MCF 10A (cell line): ENCODE results near the gene ALOXE3. TPM values are rescaled to one million over a fixed set of nuclear protein-coding genes. Genes with fewer than 3 reads are reported as not detected.
A peak's percentile ranks its signal among the peaks of the same experiment; 100 is the strongest.

Source experiments
- BruUV-seq: library from RNA; stranded (reverse); fragments of 400-500 nt; replicated peaks from 2 replicates; lab custom pipeline; 2021; lab: Mats Ljungman, UMichigan
- CTCF ChIA-PET: fragments of 300-600 bp; sonication (Branson Sonifier 250); formaldehyde crosslinking; extraction: SDS; loops from one replicate; lab custom pipeline; 2021; ENCODE audit warnings: antibody characterized with exemption, inconsistent platforms; lab: Yijun Ruan, JAX
- POLR2A ChIA-PET: fragments of 300-600, 350-650 bp; sonication (Branson Sonifier 250); formaldehyde crosslinking; extraction: SDS; loops from one replicate; lab custom pipeline; 2020; ENCODE audit warnings: antibody characterized with exemption, inconsistent platforms; lab: Yijun Ruan, JAX
- DNase-seq: peaks from one replicate; pipeline ENCODE4 v3.0.0-alpha.2; 2018; ENCODE audit not compliant: unreplicated experiment
- H3K27ac Mint-ChIP-seq: one replicate; pipeline ENCODE4 v1.8.0; 2022; ENCODE audit warnings: mild to moderate bottlenecking, low read depth, mixed read lengths; ENCODE audit not compliant: unreplicated experiment
- H3K27me3 Mint-ChIP-seq: one replicate; pipeline ENCODE4 v1.8.0; 2022; ENCODE audit warnings: mixed read lengths; ENCODE audit not compliant: insufficient read depth, unreplicated experiment
- H3K36me3 Mint-ChIP-seq: one replicate; pipeline ENCODE4 v1.8.0; 2022; ENCODE audit warnings: mild to moderate bottlenecking, moderate library complexity, mixed read lengths; ENCODE audit not compliant: insufficient read depth, unreplicated experiment
- H3K4me1 Mint-ChIP-seq: one replicate; pipeline ENCODE4 v1.8.0; 2022; ENCODE audit warnings: mixed read lengths; ENCODE audit not compliant: insufficient read depth, unreplicated experiment
- H3K4me3 Mint-ChIP-seq: one replicate; pipeline ENCODE4 v1.8.0; 2022; ENCODE audit warnings: mild to moderate bottlenecking, moderate library complexity, mixed read lengths; ENCODE audit not compliant: unreplicated experiment
- H3K9me3 Mint-ChIP-seq: one replicate; pipeline ENCODE4 v1.8.0; 2022; ENCODE audit warnings: mixed read lengths; ENCODE audit not compliant: unreplicated experiment
- CTCF ChIP-seq: fragments of 200-600 bp; IDR thresholded peaks from one replicate; pipeline ENCODE4 v1.8.0; 2022; ENCODE audit warnings: antibody characterized with exemption, mild to moderate bottlenecking; ENCODE audit not compliant: unreplicated experiment
- intact Hi-C: fragments of 100-400 bp; cut with micrococcal nuclease; formaldehyde crosslinking; loops from 2 replicates; pipeline ENCODE4 v1.14.1; 2022
- total RNA-seq: library from RNA; stranded (reverse); gene quantifications from 2 replicates; pipeline ENCODE4 v1.2.3, GENCODE V29; 2022

ALOXE3 gene
- total RNA-seq, 1 experiment from 2014 or later: 13.1 TPM

GRCh38 chr17:8141741-8142140 lies 23.4 kb upstream of the ALOXE3 start:
- BruUV-seq: no TSS peak
- peak overlapping the region; percentile 46 for H3K27ac Mint-ChIP-seq
- no peak overlapping the region for H3K4me3 Mint-ChIP-seq
- DNase-seq: no peak
- TF ChIP-seq CTCF: no peak
- no peaks in the 10 kb centered on the region for H3K36me3 Mint-ChIP-seq
- intact Hi-C loops: no loop called here
- no peaks in the 10 kb centered on the region for H3K27me3 Mint-ChIP-seq
- ChIA-PET CTCF (interaction anchor here (5.9 kb wide), 1 partner anchor 15 kb away, joined by 59 read pairs; no protein-coding TSS in a partner anchor), POLR2A (interaction anchor here (0.5 to 19.5 kb wide), 3 partner anchors 12 to 63 kb away, joined by 3 to 429 read pairs (median 3); partner anchors contain the start of gene PER1)
- peaks cover 12% of the 10 kb centered on the region for H3K4me1 Mint-ChIP-seq
- H3K9me3 Mint-ChIP-seq: no peaks in the 10 kb centered on the region

GRCh38 chr17:8141045-8141444 lies 22.7 kb upstream of the ALOXE3 start:
- Mint-ChIP-seq H3K9me3 (no peaks in the 10 kb centered on the region), H3K36me3 (no peaks in the 10 kb centered on the region), H3K4me1 (peaks cover 11% of the 10 kb centered on the region), H3K27me3 (no peaks in the 10 kb centered on the region), H3K27ac (peak overlapping the region; percentile 46), H3K4me3 (no peak overlapping the region)
- CTCF ChIA-PET: interaction anchor here (0.6 to 5.9 kb wide), 3 partner anchors 16 to 21 kb away, joined by 3 to 59 read pairs (median 15); partner anchors contain the start of gene HES7
- POLR2A ChIA-PET: interaction anchor here (1.2 to 19.5 kb wide), 4 partner anchors 13 to 32 kb away, joined by 3 to 429 read pairs (median 29); partner anchors contain the start of genes ALOXE3 and PER1
- no peak for DNase-seq
- intact Hi-C loops: no loop called here
- no peak for TF ChIP-seq CTCF
- no TSS peak for BruUV-seq

- Mint-ChIP-seq H3K36me3 (no peaks in the 10 kb centered on the region), H3K27me3 (no peaks in the 10 kb centered on the region), H3K4me3 (no peak overlapping the region), H3K27ac (no peak overlapping the region), H3K4me1 (peaks cover 11% of the 10 kb centered on the region), H3K9me3 (no peaks in the 10 kb centered on the region)
- intact Hi-C loops: no loop called here
- no peak for TF ChIP-seq CTCF
- ChIA-PET POLR2A (interaction anchor here (0.6 to 19.5 kb wide), 12 partner anchors 10 to 657 kb away, joined by 3 to 429 read pairs (median 8); partner anchors contain the start of genes ALOXE3, HES7 and PER1), CTCF (interaction anchor here (0.6 to 5.9 kb wide), 6 partner anchors 11 to 83 kb away, joined by 3 to 59 read pairs (median 5); partner anchors contain the start of gene HES7)
- TSS peak; percentile 16 for BruUV-seq
- no peak for DNase-seq
Observed at GRCh38 chr17:8140065-8141029, 22.0 kb upstream of the ALOXE3 start.
